BJ (cell line): ENCODE measurements around the gene TSHZ2. TPM values are rescaled to one million over a fixed set of nuclear protein-coding genes. Genes with fewer than 3 reads are reported as not detected.

ENCODE experiments used
- CTCF ChIA-PET: fragments of 350-600 bp; formaldehyde crosslinking; extraction: SDS; loops from one replicate; lab custom pipeline; 2021; ENCODE audit warnings: antibody characterized with exemption, inconsistent platforms; lab: Yijun Ruan, JAX
- POLR2A ChIA-PET: fragments of 300-600 bp; sonication (Branson Sonifier 250); formaldehyde crosslinking; extraction: SDS; loops from one replicate; lab custom pipeline; 2021; ENCODE audit warnings: antibody characterized with exemption; lab: Charles Lee
- DNase-seq: peaks from one replicate; pipeline ENCODE4 v3.0.0-alpha.2; 2011; ENCODE audit warnings: low read depth
- H3K27me3 ChIP-seq: 2 replicates; pipeline ENCODE4 v1.6.0; 2011; ENCODE audit warnings: low read length; ENCODE audit not compliant: control insufficient read depth, insufficient read depth
- H3K36me3 ChIP-seq: 2 replicates; pipeline ENCODE4 v1.5.1; 2011; ENCODE audit warnings: low read length; ENCODE audit not compliant: control insufficient read depth, insufficient read depth
- H3K4me3 ChIP-seq: 2 replicates; pipeline ENCODE4 v1.5.1; 2011; ENCODE audit warnings: low read depth, mild to moderate bottlenecking, control low read depth, low read length
- CTCF ChIP-seq: IDR thresholded peaks from 2 replicates; pipeline ENCODE4 v1.5.1; 2011; ENCODE audit warnings: low read depth, mild to moderate bottlenecking, control low read depth, inconsistent platforms, low read length, moderate library complexity; ENCODE audit not compliant: insufficient read depth
- polyA plus RNA-seq: library from polyadenylated mRNA; depleted of rRNA; stranded (reverse); fragments of >200 nt; gene quantifications from 2 replicates; pipeline ENCODE4 v1.2.3, GENCODE V29; 2011

TSHZ2 gene
- polyA plus RNA-seq, 1 experiment: not detected

- ChIA-PET POLR2A (no interaction called here), CTCF (no interaction called here)
- Histone ChIP-seq H3K27me3 (no peaks in the 10 kb centered on the region), H3K4me3 (no peak overlapping the region), H3K36me3 (no peaks in the 10 kb centered on the region)
- DNase-seq: no peak
- TF ChIP-seq CTCF: no peak
Measured at GRCh38 chr20:53124075-53124551, 152.0 kb downstream of the TSHZ2 start.

- CTCF ChIA-PET: no interaction called here
- H3K27me3 ChIP-seq: no peaks in the 10 kb centered on the region
- no peaks in the 10 kb centered on the region for H3K36me3 ChIP-seq
- no peak for DNase-seq
- no peak for TF ChIP-seq CTCF
- no peak overlapping the region for H3K4me3 ChIP-seq
- POLR2A ChIA-PET: no interaction called here
Measured at GRCh38 chr20:53124803-53125202, 152.6 kb downstream of the TSHZ2 start.

GRCh38 chr20:53126185-53126584, 154.0 kb downstream of the TSHZ2 start:
- ChIA-PET POLR2A (no interaction called here), CTCF (no interaction called here)
- Histone ChIP-seq H3K27me3 (no peaks in the 10 kb centered on the region), H3K36me3 (no peaks in the 10 kb centered on the region), H3K4me3 (no peak overlapping the region)
- no peak for TF ChIP-seq CTCF
- no peak for DNase-seq

- Histone ChIP-seq H3K27me3 (no peaks in the 10 kb centered on the region), H3K36me3 (no peaks in the 10 kb centered on the region), H3K4me3 (no peak overlapping the region)
- DNase-seq: no peak
- no peak for TF ChIP-seq CTCF
- POLR2A ChIA-PET: no interaction called here
- CTCF ChIA-PET: no interaction called here
Measured at GRCh38 chr20:53127027-53127426, 154.9 kb downstream of the TSHZ2 start.

- Histone ChIP-seq H3K4me3 (no peak overlapping the region), H3K36me3 (no peaks in the 10 kb centered on the region), H3K27me3 (no peaks in the 10 kb centered on the region)
- no peak for TF ChIP-seq CTCF
- ChIA-PET POLR2A (no interaction called here), CTCF (no interaction called here)
- DNase-seq: no peak
Measured at GRCh38 chr20:53128004-53128403, 155.8 kb downstream of the TSHZ2 start.
